GM08714 (cell line): ENCODE data around the gene ERC1.

ENCODE experiments used
- H3K4me3 ChIP-seq: fragments of 200-500 bp; sonication (Bioruptor generic); 2 replicates; pipeline ENCODE4 v1.5.1; 2014; ENCODE audit warnings: mild to moderate bottlenecking, low read length, inconsistent platforms
- ZNF274 ChIP-seq: IDR thresholded peaks from 2 replicates; pipeline ENCODE4 v1.6.1; 2012; ENCODE audit warnings: mild to moderate bottlenecking, low read depth, low read length

Gene ERC1

GRCh38 chr12:1357711-1358110, 366.7 kb downstream of the ERC1 start:
- H3K4me3 ChIP-seq, result no peak overlapping the region
- TF ChIP-seq ZNF274, result no peak

DNA sequence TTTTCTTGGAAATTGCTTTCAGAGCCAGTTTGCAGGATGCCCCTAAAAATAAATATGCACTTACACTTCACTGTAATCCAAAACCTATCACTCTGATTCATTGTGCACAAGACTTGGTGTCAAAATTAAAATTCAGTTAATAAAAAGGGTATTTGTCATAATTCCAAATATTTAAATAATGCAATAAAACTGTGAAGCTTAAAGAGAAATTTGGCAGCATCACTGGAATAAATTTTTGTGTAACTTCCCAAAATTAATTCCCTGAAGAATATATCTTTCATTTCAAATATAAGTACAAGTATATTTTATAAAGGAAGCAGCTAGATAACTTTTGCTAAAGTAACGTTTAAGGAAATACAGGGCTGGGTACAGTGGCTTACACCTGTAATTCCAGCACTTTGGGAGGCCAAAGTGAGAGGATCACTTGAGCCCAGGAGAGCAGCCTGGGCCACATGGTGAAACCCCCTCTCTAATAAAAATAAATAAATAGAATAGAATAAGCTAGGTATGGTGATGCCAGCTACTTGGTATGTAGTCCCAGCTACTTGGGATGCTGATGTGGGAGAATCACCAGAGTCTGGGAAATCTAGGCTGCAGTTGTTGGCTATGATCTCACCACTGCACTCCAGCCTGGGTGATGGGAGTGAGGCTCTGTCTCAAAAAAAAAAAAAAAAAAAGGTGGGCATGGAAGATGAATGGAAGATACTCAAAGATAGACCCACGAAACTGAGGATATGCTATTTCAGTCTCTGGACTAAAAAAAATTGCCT, 369.6 kb downstream of the ERC1 start:
- no peak overlapping the region for H3K4me3 ChIP-seq
- TF ChIP-seq ZNF274, result no peak

DNA sequence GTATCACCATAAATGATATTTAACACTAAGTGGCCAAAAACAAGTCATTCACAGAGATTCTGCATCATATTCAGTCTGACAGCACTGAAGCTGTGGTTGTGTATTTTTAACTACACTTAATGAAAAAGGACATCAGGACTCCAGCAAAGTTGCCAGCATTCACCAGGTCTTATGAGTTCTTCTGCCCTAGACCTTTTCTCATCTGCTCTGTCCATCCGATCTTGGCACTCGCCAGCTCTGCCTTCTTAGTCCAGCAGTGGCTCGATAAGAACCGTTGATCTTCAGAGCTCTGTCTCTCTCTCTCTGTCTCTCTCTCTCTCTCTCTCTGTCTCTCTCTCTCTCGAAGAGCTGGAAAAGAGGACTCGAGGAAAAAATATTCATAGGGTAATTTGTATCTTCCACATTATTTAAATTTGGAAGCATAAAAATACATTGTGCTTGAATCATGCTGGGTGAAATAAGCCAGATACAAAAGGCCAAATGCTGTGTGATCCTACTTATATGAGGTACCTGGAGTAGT, 371.2 kb downstream of the ERC1 start:
- H3K4me3 ChIP-seq, result no peak overlapping the region
- TF ChIP-seq ZNF274, result no peak

DNA sequence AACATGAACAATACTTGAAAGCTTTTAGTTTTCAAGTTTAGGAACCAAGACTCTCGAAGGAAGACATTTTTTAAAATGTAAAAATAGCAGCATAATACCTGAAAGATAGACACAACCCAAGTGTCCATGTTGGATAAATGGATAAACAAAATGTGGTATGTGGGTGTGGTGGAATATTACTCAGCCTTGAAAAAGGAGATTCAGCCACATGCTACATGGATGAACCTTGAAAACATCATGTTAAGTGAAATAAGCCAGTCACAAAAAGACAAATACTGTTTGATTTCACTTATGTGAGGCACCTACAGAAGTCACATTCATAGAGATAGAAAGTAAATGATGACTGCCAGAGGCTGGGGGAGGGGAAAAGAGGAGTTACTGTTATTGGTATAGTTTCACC, 374.7 kb downstream of the ERC1 start:
- no peak overlapping the region for H3K4me3 ChIP-seq
- TF ChIP-seq ZNF274, result no peak

- no peak overlapping the region for H3K4me3 ChIP-seq
- no peak for TF ChIP-seq ZNF274
Measured at GRCh38 chr12:1367331-1368291, 376.6 kb downstream of the ERC1 start.

- no peak overlapping the region for H3K4me3 ChIP-seq
- no peak for TF ChIP-seq ZNF274
Measured at GRCh38 chr12:1369460-1369859, 378.4 kb downstream of the ERC1 start.

GRCh38 chr12:1369938-1370500, 379.0 kb downstream of the ERC1 start:
- H3K4me3 ChIP-seq, result no peak overlapping the region
- no peak for TF ChIP-seq ZNF274

- no peak for TF ChIP-seq ZNF274
- H3K4me3 ChIP-seq, result no peak overlapping the region
Measured at GRCh38 chr12:1373901-1374735, 383.1 kb downstream of the ERC1 start.

DNA sequence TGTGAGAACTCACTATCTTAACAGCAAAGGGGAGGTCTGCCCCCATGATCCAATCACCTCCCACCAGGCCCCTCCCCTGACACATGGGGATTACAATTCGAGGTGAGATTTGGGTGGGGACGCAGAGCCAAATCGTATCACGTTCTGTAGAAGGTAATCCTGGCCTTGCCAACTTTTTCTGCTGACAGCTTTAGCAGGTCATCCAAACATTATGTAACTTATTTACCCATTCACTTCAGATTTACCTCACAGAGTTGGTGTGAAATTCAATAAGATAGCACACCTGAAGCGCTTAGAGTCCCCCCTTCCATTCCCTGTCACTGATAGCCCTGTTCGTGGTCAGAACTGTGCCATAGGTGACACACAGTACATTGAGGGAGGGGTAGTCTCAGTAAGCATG, 384.3 kb downstream of the ERC1 start:
- TF ChIP-seq ZNF274, result no peak
- no peak overlapping the region for H3K4me3 ChIP-seq

DNA sequence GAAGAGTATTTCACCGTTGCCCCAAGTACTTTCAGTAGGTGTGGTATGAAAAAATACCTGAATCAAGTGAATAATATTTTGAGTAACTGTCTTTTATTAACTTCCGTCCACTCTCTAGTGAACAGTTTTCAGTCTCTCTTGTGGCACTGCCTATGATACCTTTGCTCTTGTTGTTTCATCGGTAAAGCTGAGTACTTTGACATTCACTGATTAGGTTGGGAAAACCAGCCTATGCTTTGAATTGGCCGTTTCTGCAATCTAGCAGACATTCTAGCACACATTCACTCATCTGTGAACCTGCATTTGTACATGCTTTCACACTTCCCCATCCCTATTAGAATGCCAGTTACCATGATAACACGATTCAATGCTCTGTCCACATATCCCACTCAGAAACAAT, 386.1 kb downstream of the ERC1 start:
- no peak for TF ChIP-seq ZNF274
- no peak overlapping the region for H3K4me3 ChIP-seq

DNA sequence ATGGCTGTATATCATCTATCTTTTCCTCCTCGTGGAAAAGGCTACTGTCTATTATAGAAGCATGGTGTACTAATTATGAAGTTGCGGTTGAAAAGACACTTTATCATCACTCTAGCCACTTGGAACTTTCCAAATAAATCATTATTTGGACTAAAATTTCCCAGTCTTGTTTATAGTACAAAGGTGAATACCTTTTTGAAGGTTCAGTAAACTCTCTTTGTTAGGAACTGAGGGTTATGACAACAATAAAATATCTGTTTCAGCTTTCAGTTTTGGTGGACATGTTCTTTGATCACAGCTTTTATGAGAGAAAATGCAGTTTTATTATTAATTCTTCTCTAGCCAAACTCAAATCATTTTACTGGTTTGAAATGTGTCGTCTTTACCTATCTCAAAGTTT, 386.7 kb downstream of the ERC1 start:
- no peak for TF ChIP-seq ZNF274

GRCh38 chr12:1380171-1380851, 389.3 kb downstream of the ERC1 start:
- no peak for TF ChIP-seq ZNF274
- no peak overlapping the region for H3K4me3 ChIP-seq

More for the DNA sequence above, 386.7 kb downstream of the ERC1 start:
- H3K4me3 ChIP-seq, result no peak overlapping the region

DNA sequence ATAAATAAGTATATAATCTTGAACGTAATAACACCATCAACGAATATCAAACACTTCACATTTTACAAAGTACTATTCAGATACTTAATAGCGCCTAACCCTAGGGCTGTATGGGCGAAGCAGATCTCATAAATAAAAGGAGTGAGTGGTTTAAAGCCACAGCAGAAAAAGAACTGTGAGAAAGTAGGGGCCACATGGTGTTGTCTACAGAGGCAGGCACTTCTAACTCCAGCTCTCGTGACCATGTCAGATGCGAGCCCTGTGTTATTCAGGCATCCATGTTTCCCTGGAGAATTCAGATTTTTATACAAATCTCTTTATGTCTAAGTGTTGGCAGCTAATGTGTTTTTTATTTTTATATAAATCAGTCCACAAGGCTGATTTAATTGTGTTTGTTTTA, 391.1 kb downstream of the ERC1 start:
- TF ChIP-seq ZNF274, result no peak
- H3K4me3 ChIP-seq, result no peak overlapping the region
